Right lobe of liver (tissue), 4 donors: ENCODE data around the gene POLR1C.

Experiments
- CTCF ChIP-seq, 4 donors: fragments of 200-600 bp in 3 of 4; fragments of 450-650 bp in 1 of 4; IDR thresholded peaks; one replicate each; pipeline versions ENCODE4 v1.5.1 to v1.8.0; 2016 to 2022; ENCODE audit warnings: antibody characterized with exemption in 4 of 4, mild to moderate bottlenecking in 2 of 4
- POLR2A ChIP-seq: fragments of 450-650 bp; IDR thresholded peaks from one replicate; pipeline ENCODE4 v1.6.1; 2017; ENCODE audit warnings: antibody characterized with exemption, mild to moderate bottlenecking
- donor health status: DM: no; HTN: no; CAD: no.
- donor health status: DM: no; HTN: no; CAD: no.
- donor health status: DM: no; HTN: yes; CAD: no.

DNA sequence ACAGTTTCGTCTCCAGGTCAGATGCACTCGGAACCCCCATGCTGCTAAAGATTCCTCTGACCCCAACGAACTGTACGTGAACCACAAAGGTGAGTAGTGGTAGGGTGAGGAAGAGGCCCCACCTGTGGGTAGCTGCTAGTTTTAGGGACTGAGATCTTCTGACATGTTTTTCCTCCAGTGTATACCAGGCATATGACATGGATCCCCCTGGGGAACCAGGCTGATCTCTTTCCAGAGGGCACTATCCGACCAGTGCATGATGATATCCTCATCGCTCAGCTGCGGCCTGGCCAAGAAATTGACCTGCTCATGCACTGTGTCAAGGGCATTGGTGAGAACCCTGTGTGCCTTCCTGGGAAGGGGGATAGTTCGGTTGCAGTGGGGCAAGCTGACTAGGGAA, 3.2 kb downstream of the POLR1C start:
- TF ChIP-seq CTCF (IDR thresholded peaks at IDR 0.05) = no peak
- no peak for TF ChIP-seq POLR2A
